Stimulated activated CD4-positive, alpha-beta T cell treated with anti-CD3 and anti-CD28 coated beads, Interleukin-1b, Interleukin-23, amount 100 ng/mL, for 1 hour (primary cell): Measurements from ENCODE around the gene OR51E1.

Experiments
- DNase-seq, 2 donors: peaks; one replicate each; pipeline ENCODE4 v3.0.0-alpha.2; 2020; ENCODE audit warnings: low read depth in 2 of 2

The OR51E1 gene

GRCh38 chr11:4643682-4644081 is at the start of gene OR51E1:
TSS of gene OR51E1 (plus strand) at chr11:4643982. CDS start at chr11:4652527, 8,545 bp downstream.
- no peak for DNase-seq

GRCh38 chr11:4605057-4605456 is 38.7 kb upstream of the OR51E1 start:
- no peak for DNase-seq

GRCh38 chr11:4606231-4607015 is 37.4 kb upstream of the OR51E1 start:
- DNase-seq, result no peak

- no peak for DNase-seq
Measured at GRCh38 chr11:4607096-4607495, 36.7 kb upstream of the OR51E1 start.

- peak; percentile 81 to 86 for DNase-seq
Measured at GRCh38 chr11:4607781-4608666, 35.8 kb upstream of the OR51E1 start, which contains the start of gene TRIM68. TSS of gene TRIM68 (minus strand) at chr11:4608231. CDS start at chr11:4605504, 2,727 bp downstream.

GRCh38 chr11:4610258-4610935 is 33.4 kb upstream of the OR51E1 start:
- DNase-seq, result no peak

- no peak for DNase-seq
Measured at GRCh38 chr11:4611986-4612385, 31.8 kb upstream of the OR51E1 start.

- no peak for DNase-seq
Measured at GRCh38 chr11:4615856-4616444, 27.8 kb upstream of the OR51E1 start.

GRCh38 chr11:4619514-4619913 is 24.3 kb upstream of the OR51E1 start:
- DNase-seq, result no peak

GRCh38 chr11:4626207-4627099 is 17.3 kb upstream of the OR51E1 start:
- no peak for DNase-seq

- no peak for DNase-seq
Measured at GRCh38 chr11:4636136-4636535, 7.6 kb upstream of the OR51E1 start.

- peak; percentile 34 to 50 for DNase-seq
Measured at GRCh38 chr11:4636962-4637661, 6.7 kb upstream of the OR51E1 start, which contains the start of gene OR51D1. TSS of gene OR51D1 (plus strand) at chr11:4637477. CDS start at chr11:4639791, 2,314 bp downstream.

- no peak for DNase-seq
Measured at GRCh38 chr11:4637662-4638047, 6.1 kb upstream of the OR51E1 start.

- DNase-seq, result no peak
Measured at GRCh38 chr11:4639931-4640330, 3.9 kb upstream of the OR51E1 start.

- no peak for DNase-seq
Measured at GRCh38 chr11:4641501-4641900, 2.3 kb upstream of the OR51E1 start.

- DNase-seq, result no peak
Measured at GRCh38 chr11:4642043-4642442, 1.7 kb upstream of the OR51E1 start.

GRCh38 chr11:4643076-4643475 is 706 bp upstream of the OR51E1 start:
- no peak for DNase-seq

GRCh38 chr11:4644233-4644632 is 451 bp downstream of the OR51E1 start:
- no peak for DNase-seq

GRCh38 chr11:4645974-4646373 is 2.2 kb downstream of the OR51E1 start:
- no peak for DNase-seq

- no peak for DNase-seq
Measured at GRCh38 chr11:4647766-4648165, 4.0 kb downstream of the OR51E1 start.
